Ascending aorta (tissue), 2 donors: ENCODE data around the gene TSPYL1. TPM values are rescaled to one million over a fixed set of nuclear protein-coding genes. Genes with fewer than 3 reads are reported as not detected.
"Not testable (repeated sequence)": the region's sequence is repeated elsewhere in the genome, so short reads cannot be mapped to it uniquely, and the experiment has no call there.

Experiments
- DNase-seq, 2 donors: peaks; one replicate each; pipeline ENCODE4 v3.0.0-alpha.2; 2019; ENCODE audit warnings: low spot score in 2 of 2
- H3K27ac ChIP-seq, 2 donors: fragments of 200-600 bp; sonication (generic); one replicate each; pipeline ENCODE4 v1.5.1; 2016 to 2017; ENCODE audit warnings: mild to moderate bottlenecking in 1 of 2
- H3K27me3 ChIP-seq: fragments of 200-600 bp; sonication (generic); one replicate; pipeline ENCODE4 v1.5.1; 2017
- H3K36me3 ChIP-seq, 2 donors: fragments of 200-600 bp; sonication (generic); one replicate each; pipeline ENCODE4 v1.5.1; 2016
- H3K4me1 ChIP-seq, 2 donors: fragments of 200-600 bp; sonication (generic); one replicate each; pipeline ENCODE4 v1.5.1; 2016 to 2017; ENCODE audit warnings: mild to moderate bottlenecking in 1 of 2
- H3K4me3 ChIP-seq, 2 donors: fragments of 200-600 bp; sonication (generic); one replicate each; pipeline ENCODE4 v1.5.1; 2016 to 2017; ENCODE audit warnings: mild to moderate bottlenecking in 1 of 2
- H3K9me3 ChIP-seq, 2 donors: fragments of 200-600 bp; sonication (generic); one replicate each; pipeline ENCODE4 v1.5.1; 2016
- CTCF ChIP-seq, 3 experiments: fragments of 200-600 bp in 2 of 3; fragments of 450-650 bp in 1 of 3; sonication (generic) in 2 of 3; IDR thresholded peaks; one replicate each; pipeline ENCODE4 v1.5.1; 2016 to 2019; ENCODE audit warnings: antibody characterized with exemption in 3 of 3, mild to moderate bottlenecking in 1 of 3, moderate library complexity in 1 of 3
- intact Hi-C: fragments of 100-400 bp; cut with DNase I; formaldehyde crosslinking; loops from one replicate; pipeline ENCODE4 v1.15.1; 2023
- total RNA-seq: library from RNA; depleted of rRNA; stranded (reverse); fragments of >200 nt; gene quantifications from one replicate; pipeline ENCODE4 v1.1.0, GENCODE V29; 2016

The TSPYL1 gene
- total RNA-seq, 1 donor from 2014 or later = 36.6 TPM

- Histone ChIP-seq H3K36me3 (no peaks in the 10 kb centered on the region), H3K9me3 (no peaks in the 10 kb centered on the region), H3K4me3 (no peak overlapping the region), H3K27me3 (no peaks in the 10 kb centered on the region), H3K27ac (no peak overlapping the region), H3K4me1 (peaks cover 2 to 9% of the 10 kb centered on the region in 2 donors)
- no peak for TF ChIP-seq CTCF (IDR thresholded peaks at IDR 0.05)
- intact Hi-C loops = loop anchor here (5.0 kb wide), 1 partner anchor 46 kb away; the partner anchor contains the start of gene DSE
- DNase-seq = no peak
Measured at GRCh38 chr6:116326181-116326671, 46.5 kb upstream of the TSPYL1 start.

GRCh38 chr6:116325634-116326132 is 46.0 kb upstream of the TSPYL1 start:
- not testable (repeated sequence) for H3K27me3 ChIP-seq, H3K27ac ChIP-seq, H3K9me3 ChIP-seq, DNase-seq, H3K4me1 ChIP-seq, H3K36me3 ChIP-seq, H3K4me3 ChIP-seq
- intact Hi-C loops = loop anchor here (5.0 kb wide), 1 partner anchor 47 kb away; the partner anchor contains the start of gene DSE

- H3K4me3 ChIP-seq = no peak overlapping the region
- DNase-seq = no peak
- H3K27ac ChIP-seq = no peak overlapping the region
- peaks cover 0 to 9% of the 10 kb centered on the region in 2 donors for H3K4me1 ChIP-seq
- no peaks in the 10 kb centered on the region for H3K9me3 ChIP-seq
- H3K36me3 ChIP-seq = no peaks in the 10 kb centered on the region
- H3K27me3 ChIP-seq = no peaks in the 10 kb centered on the region
- intact Hi-C loops = no loop called here
- no peak for TF ChIP-seq CTCF (IDR thresholded peaks at IDR 0.05)
Measured at GRCh38 chr6:116323863-116324262, 44.1 kb upstream of the TSPYL1 start.

GRCh38 chr6:116321933-116322332 is 42.2 kb upstream of the TSPYL1 start:
- H3K4me1 ChIP-seq, intact Hi-C loops: not testable (repeated sequence)

GRCh38 chr6:116316772-116317467 is 37.2 kb upstream of the TSPYL1 start:
- intact Hi-C loops = no loop called here
- H3K27me3 ChIP-seq = no peaks in the 10 kb centered on the region
- peak in 1 of 2 donors; percentile 71 for DNase-seq
- no peaks in the 10 kb centered on the region for H3K36me3 ChIP-seq
- no peak for TF ChIP-seq CTCF (IDR thresholded peaks at IDR 0.05)
- peaks cover 0 to 6% of the 10 kb centered on the region in 2 donors for H3K4me1 ChIP-seq
- H3K27ac ChIP-seq = no peak overlapping the region
- H3K9me3 ChIP-seq = no peaks in the 10 kb centered on the region
- H3K4me3 ChIP-seq = no peak overlapping the region

More at GRCh38 chr6:116321933-116322332, 42.2 kb upstream of the TSPYL1 start:
- not testable (repeated sequence) for H3K27me3 ChIP-seq, H3K36me3 ChIP-seq, DNase-seq, H3K4me3 ChIP-seq, H3K27ac ChIP-seq, H3K9me3 ChIP-seq

- Histone ChIP-seq H3K4me3 (no peak overlapping the region), H3K27me3 (no peaks in the 10 kb centered on the region), H3K4me1 (peaks cover 0 to 6% of the 10 kb centered on the region in 2 donors), H3K27ac (no peak overlapping the region), H3K36me3 (no peaks in the 10 kb centered on the region), H3K9me3 (no peaks in the 10 kb centered on the region)
- TF ChIP-seq CTCF (IDR thresholded peaks at IDR 0.05) = no peak
- no peak for DNase-seq
- intact Hi-C loops = no loop called here
Measured at GRCh38 chr6:116314878-116315277, 35.1 kb upstream of the TSPYL1 start.
